ENCODE measurements around the gene PFN2.
"Not testable (repeated sequence)": the region's sequence is repeated elsewhere in the genome, so short reads cannot be mapped to it uniquely, and the experiment has no call there.

The PFN2 gene

GRCh38 chr3:149968216-149968615, 2.5 kb downstream of the PFN2 start:
- DNase-seq (ENCODE audit: low spot score), result no peak

DNA sequence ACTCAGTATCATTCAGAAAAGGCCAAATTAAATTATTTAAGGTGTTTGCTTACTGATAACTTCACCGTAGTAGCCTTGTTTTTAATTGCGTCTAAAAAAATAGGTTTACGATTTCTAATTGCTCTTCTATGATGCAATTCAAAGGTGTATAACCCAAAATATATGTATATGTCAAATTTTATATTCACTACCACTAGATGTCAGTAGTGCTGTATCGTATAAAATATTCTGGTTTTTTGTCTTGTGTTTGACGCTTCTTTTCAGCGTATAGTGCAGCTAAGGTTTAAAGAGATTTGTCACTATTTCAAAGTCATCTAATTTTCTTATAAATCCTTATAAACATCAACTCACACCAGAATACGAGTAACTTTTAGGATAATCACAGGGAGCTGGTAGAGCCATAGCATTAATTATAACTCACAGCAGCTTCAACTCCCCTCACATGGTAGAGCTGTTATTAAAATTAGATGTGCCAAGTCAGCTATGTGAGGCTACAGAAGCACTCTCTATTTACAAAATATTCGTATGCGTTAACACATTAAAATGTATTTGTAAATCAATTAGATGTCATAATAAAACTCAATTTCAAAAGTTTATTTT, 3.5 kb downstream of the PFN2 start:
- no peak for DNase-seq (ENCODE audit: low spot score)

DNA sequence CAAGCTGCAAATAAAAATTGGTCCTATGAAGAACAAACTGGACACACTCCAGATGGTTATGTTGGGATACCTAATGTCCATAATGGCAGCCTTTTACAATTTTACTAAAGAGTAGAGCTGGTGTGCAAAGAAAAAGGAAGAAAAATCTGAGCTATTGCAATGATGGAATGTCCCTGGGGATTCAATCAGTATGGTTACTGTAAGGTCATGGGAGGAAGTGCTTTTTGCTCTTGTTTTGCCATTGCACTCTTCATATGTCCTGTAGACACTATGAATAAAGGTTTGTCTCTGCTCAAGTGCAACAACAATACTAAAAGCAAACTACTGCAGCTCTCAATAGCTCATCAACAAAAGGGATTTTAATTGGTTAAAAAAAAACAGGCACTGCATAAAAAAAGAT, 5.4 kb downstream of the PFN2 start:
- no peak for DNase-seq (ENCODE audit: low spot score)

GRCh38 chr3:149964291-149964690, 6.4 kb downstream of the PFN2 start:
- DNase-seq (ENCODE audit: low spot score), result no peak

GRCh38 chr3:149963485-149963884, 7.2 kb downstream of the PFN2 start:
- no peak for DNase-seq (ENCODE audit: low spot score)

DNA sequence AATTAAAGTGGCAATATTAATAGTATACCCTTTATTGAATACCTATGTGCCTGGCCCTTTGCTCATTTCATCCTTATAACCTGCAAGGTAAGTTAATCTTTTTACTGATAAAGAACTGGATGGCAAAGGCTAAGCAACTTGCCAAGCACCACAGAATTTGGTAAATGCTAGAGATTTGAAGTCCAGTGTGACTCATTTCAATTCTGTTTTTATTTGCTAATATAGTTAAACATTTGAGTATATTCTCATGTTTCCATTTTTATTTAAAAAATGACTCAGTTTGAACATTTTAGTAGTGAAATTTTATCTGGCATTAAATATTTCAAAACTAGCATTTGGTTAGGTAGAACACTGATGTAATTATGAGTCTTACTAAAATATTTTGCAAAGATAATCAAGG, 11.3 kb downstream of the PFN2 start:
- DNase-seq (ENCODE audit: low spot score), result no peak

DNA sequence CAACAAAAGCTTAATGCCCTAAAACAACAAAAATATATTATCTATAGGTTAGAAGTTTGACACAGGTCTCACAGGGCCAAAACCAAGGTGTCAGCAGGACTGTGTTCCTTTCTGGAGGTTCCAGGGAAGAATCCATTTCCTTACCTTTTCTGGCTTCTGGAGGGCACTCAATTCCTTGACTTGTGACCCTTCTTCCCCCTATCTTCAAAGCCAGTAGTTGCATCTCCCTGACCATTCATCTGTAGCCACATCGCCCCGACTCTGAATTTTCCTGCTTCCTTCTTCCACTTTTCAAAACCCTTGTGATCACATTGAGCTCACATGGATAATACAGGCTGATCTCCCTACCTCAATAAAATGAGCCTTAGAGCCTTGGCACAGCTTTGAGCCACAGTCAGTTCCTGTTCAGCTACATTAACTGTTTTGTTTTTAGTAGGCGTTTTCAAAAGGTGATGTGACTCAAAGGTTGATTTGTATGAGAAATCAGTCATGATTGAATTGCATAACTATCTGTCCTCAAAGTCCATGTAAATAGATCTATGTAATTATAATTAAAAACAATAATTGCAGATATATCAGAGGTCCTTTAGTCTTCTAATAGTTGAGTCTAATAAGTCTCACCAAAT, 12.4 kb downstream of the PFN2 start:
- DNase-seq (ENCODE audit: low spot score), result no peak

- no peak for DNase-seq (ENCODE audit: low spot score)
These were observed 13.2 kb downstream of the PFN2 start for GRCh38 chr3:149957361-149958125.

GRCh38 chr3:149955449-149955848, 15.2 kb downstream of the PFN2 start:
- no peak for DNase-seq (ENCODE audit: low spot score)

- DNase-seq (ENCODE audit: low spot score), result no peak
These were observed 15.9 kb downstream of the PFN2 start for GRCh38 chr3:149954812-149955211.

DNA sequence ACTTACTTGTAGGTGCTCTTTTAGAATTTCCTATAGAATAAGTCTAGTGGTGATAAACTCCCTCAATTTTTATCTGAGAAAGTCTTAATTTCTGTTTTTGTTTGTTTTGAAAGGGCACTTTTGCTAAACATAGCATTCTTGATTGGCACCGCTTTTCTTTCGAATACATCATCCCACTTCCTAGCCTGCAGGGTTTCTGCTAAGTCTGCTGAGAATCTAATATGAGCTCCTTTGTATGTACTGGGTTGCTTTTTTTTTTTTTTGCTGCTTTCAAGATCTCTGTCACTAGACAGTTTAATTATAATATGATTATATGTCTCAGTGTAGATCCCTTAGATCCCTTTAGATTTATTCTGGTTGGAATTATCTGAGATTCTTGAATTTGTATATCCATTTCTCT, 21.5 kb downstream of the PFN2 start:
- DNase-seq (ENCODE audit: low spot score), result no peak

- DNase-seq (ENCODE audit: low spot score), result no peak
These were observed 23.5 kb downstream of the PFN2 start for GRCh38 chr3:149947231-149947630.

DNA sequence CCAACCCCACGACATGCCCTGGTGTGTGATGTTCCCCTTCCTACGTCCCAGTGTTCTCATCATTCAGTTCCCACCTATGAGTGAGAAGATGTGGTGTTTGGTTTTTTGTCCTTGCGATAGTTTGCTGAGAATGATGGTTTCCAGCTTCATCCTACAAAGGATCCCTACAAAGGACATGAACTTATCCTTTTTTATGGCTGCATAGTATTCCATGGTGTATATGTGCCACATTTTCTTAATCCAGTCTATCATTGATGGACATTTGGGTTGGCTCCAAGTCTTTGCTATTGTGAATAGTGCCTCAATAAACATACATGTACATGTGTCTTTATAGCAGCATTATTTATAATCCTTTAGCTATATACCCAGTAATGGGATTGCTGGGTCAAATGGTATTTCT, 26.7 kb downstream of the PFN2 start:
- DNase-seq (ENCODE audit: low spot score), result not testable (repeated sequence)

DNA sequence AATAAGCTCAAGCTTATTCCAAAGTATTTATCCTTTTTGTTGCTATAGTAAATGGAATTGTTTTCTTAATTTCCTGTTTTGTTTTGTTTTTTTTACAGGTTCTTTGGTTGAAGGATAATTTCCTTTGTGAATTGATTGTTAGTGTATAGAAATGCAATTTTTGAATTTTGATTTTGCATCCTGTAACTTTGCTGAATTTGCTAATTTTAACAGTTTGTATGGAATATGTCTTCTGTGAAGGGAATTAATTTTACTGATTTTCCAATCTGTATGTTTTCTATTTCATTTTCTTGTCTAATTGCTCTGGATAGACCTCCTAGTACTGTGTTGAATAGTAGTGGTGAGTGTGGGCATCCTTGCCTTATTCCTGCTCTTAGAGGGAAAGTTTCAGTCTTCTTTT, 28.3 kb downstream of the PFN2 start:
- no peak for DNase-seq (ENCODE audit: low spot score)

- DNase-seq (ENCODE audit: low spot score), result no peak
These were observed 28.7 kb downstream of the PFN2 start for GRCh38 chr3:149941946-149942345.

GRCh38 chr3:149941186-149941585, 29.5 kb downstream of the PFN2 start:
- no peak for DNase-seq (ENCODE audit: low spot score)

DNA sequence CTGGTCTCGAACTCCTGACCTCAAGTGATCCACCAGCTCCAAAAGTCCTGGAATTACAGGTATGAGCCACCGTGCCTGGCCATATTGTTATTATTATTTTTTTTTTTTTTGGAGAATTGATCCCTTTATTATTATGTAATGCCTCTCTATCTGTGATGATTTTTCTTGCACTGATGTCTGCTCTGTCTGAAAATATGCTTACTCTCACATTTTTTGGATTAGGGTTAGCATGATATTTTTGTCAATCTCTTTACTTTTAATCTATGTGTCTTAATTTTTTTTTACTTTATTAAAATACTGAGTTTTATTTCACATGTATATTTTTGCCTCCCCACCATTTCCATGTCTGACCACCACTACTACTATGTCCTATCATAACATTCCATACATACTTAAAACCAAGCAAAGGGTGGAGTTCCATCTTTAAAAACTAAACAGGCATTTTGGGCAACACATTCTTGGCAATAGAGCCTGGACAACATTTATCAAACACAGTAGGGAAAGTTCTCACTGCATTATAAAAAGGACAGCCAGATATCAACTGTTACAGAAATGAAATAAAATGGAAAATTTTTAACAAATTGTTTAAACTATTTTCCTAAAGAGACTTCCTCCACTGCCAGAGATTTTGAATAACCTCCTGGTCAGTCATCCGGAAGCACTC, 32.2 kb downstream of the PFN2 start:
- not testable (repeated sequence) for DNase-seq (ENCODE audit: low spot score)

- peak; percentile 20 for DNase-seq (ENCODE audit: low spot score)
These were observed 33.9 kb downstream of the PFN2 start for GRCh38 chr3:149936812-149937230.

GRCh38 chr3:149934524-149934923, 36.2 kb downstream of the PFN2 start:
- no peak for DNase-seq (ENCODE audit: low spot score)

- no peak for DNase-seq (ENCODE audit: low spot score)
These were observed 36.8 kb downstream of the PFN2 start for GRCh38 chr3:149933858-149934257.

DNA sequence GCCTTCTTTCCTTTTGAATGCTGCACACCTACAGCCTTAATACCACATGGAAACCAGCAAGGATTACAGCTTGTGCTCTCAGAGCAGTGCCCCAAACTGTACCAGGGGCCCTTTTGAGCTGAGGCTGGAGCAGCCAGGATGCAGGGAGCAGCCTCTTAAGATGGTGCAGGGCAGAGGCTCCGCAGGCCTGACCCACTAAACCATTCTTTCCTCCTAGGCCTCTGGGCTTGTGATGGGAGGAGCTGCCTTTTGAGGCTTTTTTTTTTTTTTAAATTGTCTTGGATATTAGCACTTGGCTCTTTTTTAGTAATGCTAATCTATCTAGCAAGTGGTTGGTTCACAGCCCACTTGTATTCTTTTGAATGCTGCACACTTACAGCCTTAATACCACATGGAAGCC, 37.7 kb downstream of the PFN2 start:
- DNase-seq (ENCODE audit: low spot score), result no peak

GRCh38 chr3:149920119-149920518, 50.6 kb downstream of the PFN2 start:
- no peak for DNase-seq (ENCODE audit: low spot score)

GRCh38 chr3:149919509-149919908, 51.2 kb downstream of the PFN2 start:
- DNase-seq (ENCODE audit: low spot score), result no peak
